Mucosa of rectum (tissue), 2 donors: ENCODE data around the gene MSANTD7.

Experiments
- H3K27ac ChIP-seq, 2 donors: one replicate each; pipeline ENCODE4 v1.7.0; 2013; ENCODE audit warnings: inconsistent platforms in 2 of 2, low read depth in 2 of 2, low read length in 2 of 2
- H3K27me3 ChIP-seq, 2 donors: one replicate each; pipeline ENCODE4 v1.7.0; 2013; ENCODE audit warnings: low read length in 2 of 2; ENCODE audit not compliant: control insufficient read depth in 2 of 2, insufficient read depth in 2 of 2
- H3K36me3 ChIP-seq, 2 donors: one replicate each; pipeline ENCODE4 v1.7.0; 2013; ENCODE audit warnings: low read length in 2 of 2; ENCODE audit not compliant: control insufficient read depth in 2 of 2, insufficient read depth in 2 of 2
- H3K4me1 ChIP-seq, 2 donors: one replicate each; pipeline ENCODE4 v1.7.0; 2013; ENCODE audit warnings: low read length in 2 of 2, mild to moderate bottlenecking in 1 of 2; ENCODE audit not compliant: control insufficient read depth in 2 of 2, insufficient read depth in 2 of 2
- H3K4me3 ChIP-seq, 2 donors: one replicate each; pipeline ENCODE4 v1.7.0; 2013; ENCODE audit warnings: low read length in 2 of 2
- H3K9ac ChIP-seq, 2 donors: one replicate each; pipeline ENCODE4 v1.7.0; 2013; ENCODE audit warnings: low read length in 2 of 2, low read depth in 1 of 2, mild to moderate bottlenecking in 1 of 2
- H3K9me3 ChIP-seq, 2 donors: one replicate each; pipeline ENCODE4 v1.7.0; 2013; ENCODE audit warnings: low read length in 2 of 2; ENCODE audit not compliant: control insufficient read depth in 2 of 2
- donor health status: healthy.
- donor health status: Normal muscosa, but diverticular disease.

MSANTD7 gene

GRCh38 chr10:14879124-14879927 lies 41.2 kb downstream of the MSANTD7 start:
- Histone ChIP-seq H3K36me3 (no peaks in the 10 kb centered on the region), H3K27ac (peak overlapping the region; percentile 74 to 97), H3K4me3 (peak overlapping the region; percentile 85 to 88), H3K4me1 (peaks cover 3 to 14% of the 10 kb centered on the region in 2 donors), H3K27me3 (no peaks in the 10 kb centered on the region), H3K9me3 (no peaks in the 10 kb centered on the region), H3K9ac (peak overlapping the region; percentile 80 to 95)

DNA sequence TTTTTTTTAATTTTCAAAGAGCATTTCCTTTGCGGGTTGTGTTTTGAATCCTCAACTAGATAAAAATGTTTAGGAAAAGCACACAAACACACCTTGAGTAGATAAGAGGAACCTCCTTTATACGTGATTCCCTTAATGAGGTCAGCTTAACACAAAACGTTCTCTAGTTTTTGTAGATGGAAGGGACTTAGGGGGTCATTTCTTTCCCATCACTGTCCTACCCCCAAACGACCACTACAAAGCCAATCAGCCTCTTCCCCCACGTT lies 41.8 kb downstream of the MSANTD7 start:
- Histone ChIP-seq H3K27ac (no peak overlapping the region), H3K9ac (peak overlapping the region in 1 of 2 donors; percentile 95), H3K4me3 (peak overlapping the region; percentile 9 to 85), H3K27me3 (no peaks in the 10 kb centered on the region), H3K4me1 (peaks cover 3 to 14% of the 10 kb centered on the region in 2 donors), H3K9me3 (no peaks in the 10 kb centered on the region), H3K36me3 (no peaks in the 10 kb centered on the region)

DNA sequence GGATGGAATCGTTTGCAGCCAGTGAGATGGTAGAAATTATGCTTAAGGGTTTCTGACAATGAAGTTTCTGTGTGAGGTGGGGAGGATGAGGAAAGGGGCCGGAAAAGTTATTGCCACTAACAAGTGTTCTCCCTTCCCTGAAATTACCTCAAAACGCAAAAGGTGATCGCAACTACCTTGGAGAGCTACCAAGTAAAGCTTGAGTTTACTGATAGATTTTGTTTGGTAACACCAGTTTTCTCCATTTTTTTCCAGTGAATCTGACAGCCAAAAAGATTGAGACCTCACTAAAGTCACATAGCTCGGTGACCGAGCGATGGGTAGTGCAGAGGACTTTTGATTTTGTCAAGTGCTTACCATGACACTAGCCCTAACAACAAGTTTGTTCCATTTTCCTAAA lies 42.1 kb downstream of the MSANTD7 start:
- Histone ChIP-seq H3K4me1 (peaks cover 3 to 14% of the 10 kb centered on the region in 2 donors), H3K36me3 (no peaks in the 10 kb centered on the region), H3K27me3 (no peaks in the 10 kb centered on the region), H3K9ac (peak overlapping the region in 1 of 2 donors; percentile 95), H3K4me3 (peak overlapping the region; percentile 9 to 85), H3K27ac (no peak overlapping the region), H3K9me3 (no peaks in the 10 kb centered on the region)

DNA sequence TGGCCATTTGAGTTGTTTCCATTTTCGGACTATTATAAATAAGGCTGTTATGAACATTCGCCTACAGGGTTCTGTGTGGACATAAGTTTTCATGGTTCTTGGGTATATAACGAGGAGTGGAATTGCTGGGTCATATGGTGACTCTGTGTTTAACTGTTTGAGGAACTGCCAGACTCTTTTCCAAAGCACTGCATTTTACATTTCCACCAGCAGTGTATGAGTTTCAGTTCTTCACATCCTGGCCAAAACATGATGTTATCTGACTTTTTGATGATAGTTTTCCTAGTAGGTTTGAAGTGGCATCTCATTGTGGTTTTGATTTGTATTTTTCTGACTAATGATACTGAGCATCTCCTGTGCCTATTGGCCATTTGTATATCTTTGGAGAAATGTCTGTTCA lies 46.0 kb downstream of the MSANTD7 start:
- Histone ChIP-seq H3K27ac (no peak overlapping the region), H3K9me3 (no peaks in the 10 kb centered on the region), H3K27me3 (no peaks in the 10 kb centered on the region), H3K4me1 (peaks cover 0 to 6% of the 10 kb centered on the region in 2 donors), H3K9ac (no peak overlapping the region), H3K4me3 (no peak overlapping the region), H3K36me3 (no peaks in the 10 kb centered on the region)
